CD14-positive monocyte (primary cell): ENCODE measurements around the gene DLEC1. TPM values are rescaled to one million over a fixed set of nuclear protein-coding genes. Genes with fewer than 3 reads are reported as not detected.

Experiments
- DNase-seq, 3 donors: peaks; one replicate each; pipeline ENCODE4 v3.0.0-alpha.2; 2011 to 2022
- H2AFZ ChIP-seq: 2 replicates; pipeline ENCODE4 v1.6.0; 2012; ENCODE audit warnings: mild to moderate bottlenecking, low read depth, low read length, inconsistent platforms; ENCODE audit not compliant: insufficient read depth, poor library complexity, severe bottlenecking
- H3K27ac ChIP-seq, 2 donors: 1 replicate in 1 of 2; 2 replicates in 1 of 2; pipeline ENCODE4 v1.5.1; 2012 to 2013; ENCODE audit warnings: low read length in 2 of 2, control low read depth in 1 of 2, inconsistent platforms in 1 of 2, low read depth in 1 of 2, mild to moderate bottlenecking in 1 of 2
- H3K27me3 ChIP-seq, 2 donors: one replicate each; pipeline versions ENCODE4 v1.6.0 to v1.6.1; 2011 to 2013; ENCODE audit warnings: low read length in 2 of 2; ENCODE audit not compliant: control insufficient read depth in 2 of 2, insufficient read depth in 2 of 2
- H3K36me3 ChIP-seq, 2 donors: replicated peaks in 1 of 2; 1 replicate in 1 of 2; 2 replicates in 1 of 2; pipeline versions ENCODE4 v1.5.1 to v1.6.1; 2012 to 2013; ENCODE audit warnings: low read length in 2 of 2, control low read depth in 1 of 2, inconsistent platforms in 1 of 2, mild to moderate bottlenecking in 1 of 2; ENCODE audit not compliant: insufficient read depth in 2 of 2, control insufficient read depth in 1 of 2
- H3K4me1 ChIP-seq, 2 donors: 1 replicate in 1 of 2; 2 replicates in 1 of 2; pipeline versions ENCODE4 v1.5.1 to v1.6.1; 2012 to 2013; ENCODE audit warnings: low read length in 2 of 2, control low read depth in 1 of 2, inconsistent platforms in 1 of 2, mild to moderate bottlenecking in 1 of 2, moderate library complexity in 1 of 2; ENCODE audit not compliant: insufficient read depth in 2 of 2, control insufficient read depth in 1 of 2
- H3K4me2 ChIP-seq: replicated peaks from 2 replicates; pipeline ENCODE3; 2012; ENCODE audit warnings: low read length, moderate library complexity, mild to moderate bottlenecking; ENCODE audit not compliant: poor library complexity, severe bottlenecking; ENCODE audit errors: extremely low read depth
- H3K4me3 ChIP-seq, 3 experiments: fragments of 200-600 bp in 1 of 3; sonication (generic) in 1 of 3; replicated peaks in 1 of 3; 1 replicate in 2 of 3; 2 replicates in 1 of 3; pipeline ENCODE4 v1.5.1; 2011 to 2013; ENCODE audit warnings: low read length in 3 of 3, mild to moderate bottlenecking in 3 of 3, control low read depth in 2 of 3, low read depth in 2 of 3, inconsistent platforms in 1 of 3, moderate library complexity in 1 of 3
- H3K79me2 ChIP-seq: 2 replicates; pipeline ENCODE4 v1.6.0; 2012; ENCODE audit warnings: mild to moderate bottlenecking, control low read depth, inconsistent platforms, low read length, moderate library complexity; ENCODE audit not compliant: insufficient read depth
- H3K9ac ChIP-seq: 2 replicates; pipeline ENCODE4 v1.6.0; 2017; ENCODE audit warnings: low read length, mild to moderate bottlenecking; ENCODE audit not compliant: insufficient read depth, poor library complexity, severe bottlenecking
- H3K9me3 ChIP-seq, 2 donors: replicated peaks in 1 of 2; 1 replicate in 1 of 2; 2 replicates in 1 of 2; pipeline versions ENCODE4 v1.5.1 to v1.6.1; 2012 to 2013; ENCODE audit warnings: low read length in 2 of 2, control low read depth in 1 of 2; ENCODE audit not compliant: control insufficient read depth in 1 of 2, insufficient read depth in 1 of 2
- H4K20me1 ChIP-seq: 2 replicates; pipeline ENCODE4 v1.6.0; 2012; ENCODE audit warnings: mild to moderate bottlenecking, low read length, control low read depth, moderate library complexity; ENCODE audit not compliant: insufficient read depth
- H3K27ac Mint-ChIP-seq, 7 donors: one replicate each; pipeline ENCODE4 v1.8.0; 2020; ENCODE audit warnings: mild to moderate bottlenecking in 7 of 7, mixed read lengths in 7 of 7, moderate library complexity in 6 of 7, inconsistent platforms in 2 of 7
- H3K27me3 Mint-ChIP-seq, 3 donors: one replicate each; pipeline ENCODE4 v1.8.0; 2021 to 2022; ENCODE audit warnings: low read depth in 3 of 3, mild to moderate bottlenecking in 3 of 3, mixed read lengths in 3 of 3, moderate library complexity in 3 of 3, inconsistent platforms in 1 of 3
- H3K36me3 Mint-ChIP-seq, 2 donors: one replicate each; pipeline ENCODE4 v1.8.0; 2020; ENCODE audit warnings: mixed read lengths in 2 of 2, inconsistent platforms in 1 of 2, mild to moderate bottlenecking in 1 of 2
- H3K4me1 Mint-ChIP-seq: one replicate; pipeline ENCODE4 v1.8.0; 2020; ENCODE audit warnings: mild to moderate bottlenecking, mixed read lengths
- H3K4me3 Mint-ChIP-seq, 2 donors: one replicate each; pipeline ENCODE4 v1.8.0; 2020; ENCODE audit warnings: mild to moderate bottlenecking in 2 of 2, mixed read lengths in 2 of 2, moderate library complexity in 1 of 2
- H3K9me3 Mint-ChIP-seq, 7 donors: one replicate each; pipeline ENCODE4 v1.8.0; 2020 to 2022; ENCODE audit warnings: mixed read lengths in 7 of 7, mild to moderate bottlenecking in 6 of 7, moderate library complexity in 6 of 7, inconsistent platforms in 2 of 7
- CTCF ChIP-seq: fragments of 200-600 bp; IDR thresholded peaks from one replicate; pipeline ENCODE4 v1.8.0; 2022; ENCODE audit warnings: antibody characterized with exemption, mild to moderate bottlenecking
- WGBS: methylation state at CpG from one replicate; pipeline ENCODE4 v1.1.5; 2013; ENCODE audit warnings: missing lambda C conversion rate; ENCODE audit not compliant: insufficient coverage; 5-methylcytosine and 5-hydroxymethylcytosine counted together
- intact Hi-C, 2 donors: fragments of 100-400 bp; cut with micrococcal nuclease; formaldehyde crosslinking; loops; one replicate each; pipeline versions ENCODE4 v1.15.0 to v1.15.1; 2023
- polyA plus RNA-seq, 3 donors: library from polyadenylated mRNA; depleted of rRNA in 1 of 3; unstranded in 2 of 3; stranded (reverse) in 1 of 3; fragments of 300-500 nt in 2 of 3; fragments of >200 nt in 1 of 3; fragmentation: Illumina TruSeq in 2 of 3; gene quantifications; 1 replicate in 2 of 3; 2 replicates in 1 of 3; pipeline ENCODE4 v1.2.3, GENCODE V29; 2012 to 2021

Gene DLEC1
- polyA plus RNA-seq, 3 donors = 0.11 to 0.81 (median 0.14) TPM

GRCh38 chr3:38130631-38131065 is 91.6 kb downstream of the DLEC1 start:
- no peak overlapping the region for H2AFZ ChIP-seq
- no peaks in the 10 kb centered on the region for H3K27me3 ChIP-seq
- intact Hi-C loops = loop anchor here in 1 of 2 donors (10.0 kb wide), 2 partner anchors 94 to 214 kb away; partner anchors contain the start of gene XYLB
- H3K36me3 Mint-ChIP-seq = peaks cover 91 to 94% of the 10 kb centered on the region in 2 donors
- no peak overlapping the region for H3K4me3 ChIP-seq
- H3K4me1 Mint-ChIP-seq = peaks cover 40% of the 10 kb centered on the region
- H3K9ac ChIP-seq = no peak overlapping the region
- peaks cover 8 to 11% of the 10 kb centered on the region in 2 donors for H3K4me1 ChIP-seq
- H3K4me3 Mint-ChIP-seq = no peak overlapping the region
- no peak for DNase-seq
- WGBS = 40% methylated on average over 1 of the region's 3 CpGs
- H3K27ac ChIP-seq = peak overlapping the region in 1 of 2 donors; percentile 62
- no peaks in the 10 kb centered on the region for H3K27me3 Mint-ChIP-seq
- no peak overlapping the region for H3K4me2 ChIP-seq
- no peaks in the 10 kb centered on the region for H3K9me3 ChIP-seq
- no peaks in the 10 kb centered on the region for H3K9me3 Mint-ChIP-seq
- peaks cover 98% of the 10 kb centered on the region for H4K20me1 ChIP-seq
- H3K27ac Mint-ChIP-seq = peak overlapping the region in 3 of 7 donors; percentile 12 to 77 (median 27)
- H3K36me3 ChIP-seq = peaks cover 89 to 96% of the 10 kb centered on the region in 2 donors
- no peak for TF ChIP-seq CTCF
- peaks cover 65% of the 10 kb centered on the region for H3K79me2 ChIP-seq

- peaks cover 46% of the 10 kb centered on the region for H3K4me1 Mint-ChIP-seq
- peak overlapping the region; percentile 20 to 80 (median 51) for H3K27ac Mint-ChIP-seq
- H3K27me3 Mint-ChIP-seq = no peaks in the 10 kb centered on the region
- peak; percentile 24 to 51 (median 48) for DNase-seq
- H3K4me3 ChIP-seq = no peak overlapping the region
- peaks cover 78 to 85% of the 10 kb centered on the region in 2 donors for H3K36me3 ChIP-seq
- H4K20me1 ChIP-seq = peaks cover 90% of the 10 kb centered on the region
- H3K9ac ChIP-seq = no peak overlapping the region
- peaks cover 79 to 83% of the 10 kb centered on the region in 2 donors for H3K36me3 Mint-ChIP-seq
- no peak overlapping the region for H3K4me2 ChIP-seq
- H3K27me3 ChIP-seq = no peaks in the 10 kb centered on the region
- intact Hi-C loops = loop anchor here in 1 of 2 donors (10.0 kb wide), 2 partner anchors 93 to 213 kb away; partner anchors contain the start of gene XYLB
- TF ChIP-seq CTCF = peak; percentile 66
- 60% methylated on average over 2 of the region's 6 CpGs for WGBS
- no peaks in the 10 kb centered on the region for H3K9me3 ChIP-seq
- peak overlapping the region in 1 of 2 donors; percentile 9 for H3K4me3 Mint-ChIP-seq
- peaks cover 76% of the 10 kb centered on the region for H3K79me2 ChIP-seq
- H2AFZ ChIP-seq = no peak overlapping the region
- peak overlapping the region in 1 of 2 donors; percentile 62 for H3K27ac ChIP-seq
- peaks cover 13 to 19% of the 10 kb centered on the region in 2 donors for H3K4me1 ChIP-seq
- no peaks in the 10 kb centered on the region for H3K9me3 Mint-ChIP-seq
These were observed 92.8 kb downstream of the DLEC1 start for GRCh38 chr3:38131621-38132369.
